HG03060 (cell line): Measurements from ENCODE around the gene CDH16.

Experiments
- ATAC-seq: cut with Tn5 transposase; IDR thresholded peaks from one replicate; pipeline ENCODE4 v1.9.1; 2021; ENCODE audit warnings: low read depth, moderate number of reproducible peaks; ENCODE audit not compliant: unreplicated experiment

The CDH16 gene

DNA sequence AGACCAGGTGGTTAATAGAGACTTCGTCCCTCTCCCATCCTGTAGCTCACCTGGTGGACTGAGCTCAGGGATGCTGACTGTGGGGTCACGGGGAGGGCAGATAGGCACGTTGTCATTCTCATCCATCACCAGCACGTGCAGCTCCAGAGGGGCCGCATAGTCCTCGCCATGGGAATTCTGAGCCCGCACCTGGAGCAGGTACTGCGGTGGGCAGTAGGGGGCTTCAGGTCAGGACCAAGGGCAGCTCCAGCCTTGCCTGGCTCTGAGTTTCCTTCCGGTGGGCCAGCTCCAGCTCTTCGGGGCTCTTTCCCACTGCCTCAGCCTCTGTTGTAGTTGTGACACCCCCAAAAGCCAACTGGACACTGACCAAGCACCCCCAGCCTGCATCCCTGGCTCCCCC is 5.6 kb downstream of the CDH16 start:
- ATAC-seq: no peak

DNA sequence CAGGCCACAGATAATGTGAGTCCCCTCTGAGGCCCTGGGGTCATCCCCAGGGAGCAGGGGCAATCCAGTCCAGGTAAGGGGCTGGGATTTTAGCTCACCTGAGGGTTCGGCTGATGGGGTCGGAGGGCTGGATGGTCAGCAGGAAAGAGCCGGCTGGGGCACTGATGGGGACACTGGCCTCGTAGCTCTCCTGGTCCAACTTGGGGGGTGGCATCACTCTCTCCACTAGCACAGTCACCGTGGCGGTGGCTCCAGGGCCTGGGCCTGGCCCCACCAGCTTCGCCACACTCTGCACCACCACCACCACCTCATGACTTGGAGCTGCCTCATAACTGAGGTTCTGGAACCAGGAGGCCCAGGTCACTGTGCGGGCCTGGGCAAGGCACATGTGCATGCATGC is 6.9 kb downstream of the CDH16 start:
- ATAC-seq: no peak

GRCh38 chr16:66911112-66911511 is 7.6 kb downstream of the CDH16 start:
- no peak for ATAC-seq

DNA sequence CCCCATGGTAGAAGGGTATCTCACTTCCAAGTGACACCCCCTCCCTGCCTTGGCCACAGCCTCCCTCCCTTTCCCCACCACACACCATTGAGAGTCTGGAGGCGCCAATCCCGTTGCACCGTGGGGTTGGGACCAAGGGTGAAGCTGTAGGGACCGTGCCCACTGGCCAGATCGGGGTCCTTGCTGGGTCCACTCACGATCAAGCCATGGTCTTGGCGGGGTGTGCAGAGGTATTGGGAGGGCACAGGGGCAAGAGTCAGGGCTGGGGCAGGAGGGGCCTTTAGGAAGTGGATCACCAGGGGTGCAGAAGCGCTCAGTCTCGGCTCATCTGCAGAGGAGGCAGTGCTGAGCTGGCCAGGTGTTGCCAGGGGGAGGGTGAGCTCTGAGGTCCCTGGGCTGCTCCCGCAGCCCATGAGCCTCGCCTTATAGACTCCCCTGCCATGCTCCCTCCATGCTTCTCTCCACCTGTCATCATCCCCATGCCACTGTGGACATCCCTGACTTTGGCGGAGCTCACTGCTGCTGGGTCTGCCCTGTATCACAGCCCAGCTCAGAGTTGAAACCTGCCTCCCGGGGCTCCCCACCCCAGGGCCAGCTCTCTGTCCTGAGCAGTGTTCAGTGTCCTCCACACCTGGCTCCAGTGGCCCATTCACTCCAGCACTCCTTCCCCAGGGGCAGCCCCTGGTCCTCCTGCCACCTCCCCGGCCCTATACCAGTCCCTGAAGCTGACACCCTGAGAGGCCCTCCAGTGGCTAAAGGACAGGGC is 8.3 kb downstream of the CDH16 start:
- ATAC-seq: no peak

DNA sequence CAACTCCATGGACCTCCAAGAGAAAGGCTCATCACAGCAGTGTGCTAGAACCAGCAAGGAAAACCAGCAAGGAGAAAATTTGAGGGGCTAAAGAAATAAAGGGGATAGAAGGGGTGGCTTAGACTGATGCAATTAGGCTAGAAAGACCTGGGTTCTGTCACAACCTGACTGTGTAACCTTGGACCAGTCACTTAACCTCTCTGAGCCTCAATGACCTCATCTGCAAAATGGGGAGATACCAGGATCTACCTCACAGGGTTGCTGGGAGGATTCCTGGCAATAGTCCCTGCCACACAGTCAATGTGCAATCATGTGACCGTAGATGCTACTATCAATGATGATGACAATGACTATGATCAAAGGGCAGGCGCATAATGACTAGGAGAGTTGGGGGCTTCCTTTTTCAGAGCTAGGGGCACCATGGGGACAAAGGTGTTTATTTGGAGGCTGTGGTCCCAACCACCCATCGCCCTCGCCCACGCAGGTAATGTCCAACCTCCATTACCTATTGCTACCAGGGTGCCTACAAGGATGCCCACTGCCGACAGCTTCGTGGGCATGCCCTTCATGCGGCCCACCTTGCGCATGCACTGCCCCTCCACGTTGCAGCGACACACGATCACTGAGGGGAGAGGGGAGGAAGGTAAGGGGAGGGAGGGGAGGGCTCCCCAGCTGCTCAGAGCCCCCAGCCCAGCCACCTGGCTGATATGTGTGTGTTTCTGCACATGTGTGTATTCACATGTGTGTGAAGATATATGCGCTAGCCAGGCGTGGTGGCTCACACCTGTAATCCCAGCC is 9.7 kb downstream of the CDH16 start:
- no peak for ATAC-seq

- ATAC-seq: no peak
Measured at GRCh38 chr16:66908116-66908515, 10.6 kb downstream of the CDH16 start.

- ATAC-seq: no peak
Measured at GRCh38 chr16:66906916-66907836, 11.5 kb downstream of the CDH16 start.

GRCh38 chr16:66905633-66906539 is 12.8 kb downstream of the CDH16 start:
- ATAC-seq: no peak

- ATAC-seq: no peak
Measured at GRCh38 chr16:66904846-66905632, 13.6 kb downstream of the CDH16 start.

DNA sequence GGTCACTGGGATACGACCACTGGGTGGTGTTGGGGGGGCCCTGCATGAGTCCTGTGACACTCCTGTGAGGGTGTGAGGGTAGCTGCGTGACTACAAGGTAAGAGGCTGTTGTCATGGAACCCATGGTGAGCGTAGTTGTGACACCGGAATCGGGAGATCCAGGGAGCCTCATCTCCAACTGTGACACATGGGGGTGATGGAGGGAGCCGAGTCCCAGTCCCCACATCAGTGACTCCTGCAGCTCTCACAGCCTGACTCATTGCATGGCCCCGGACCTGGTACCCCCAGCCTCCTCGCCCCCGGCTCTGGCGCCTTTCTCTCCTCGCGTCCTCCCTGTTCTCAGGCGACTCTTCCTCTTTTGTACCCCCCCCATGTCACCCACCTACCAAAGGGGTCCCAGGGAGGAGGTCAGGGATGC is 14.2 kb downstream of the CDH16 start:
- no peak for ATAC-seq

DNA sequence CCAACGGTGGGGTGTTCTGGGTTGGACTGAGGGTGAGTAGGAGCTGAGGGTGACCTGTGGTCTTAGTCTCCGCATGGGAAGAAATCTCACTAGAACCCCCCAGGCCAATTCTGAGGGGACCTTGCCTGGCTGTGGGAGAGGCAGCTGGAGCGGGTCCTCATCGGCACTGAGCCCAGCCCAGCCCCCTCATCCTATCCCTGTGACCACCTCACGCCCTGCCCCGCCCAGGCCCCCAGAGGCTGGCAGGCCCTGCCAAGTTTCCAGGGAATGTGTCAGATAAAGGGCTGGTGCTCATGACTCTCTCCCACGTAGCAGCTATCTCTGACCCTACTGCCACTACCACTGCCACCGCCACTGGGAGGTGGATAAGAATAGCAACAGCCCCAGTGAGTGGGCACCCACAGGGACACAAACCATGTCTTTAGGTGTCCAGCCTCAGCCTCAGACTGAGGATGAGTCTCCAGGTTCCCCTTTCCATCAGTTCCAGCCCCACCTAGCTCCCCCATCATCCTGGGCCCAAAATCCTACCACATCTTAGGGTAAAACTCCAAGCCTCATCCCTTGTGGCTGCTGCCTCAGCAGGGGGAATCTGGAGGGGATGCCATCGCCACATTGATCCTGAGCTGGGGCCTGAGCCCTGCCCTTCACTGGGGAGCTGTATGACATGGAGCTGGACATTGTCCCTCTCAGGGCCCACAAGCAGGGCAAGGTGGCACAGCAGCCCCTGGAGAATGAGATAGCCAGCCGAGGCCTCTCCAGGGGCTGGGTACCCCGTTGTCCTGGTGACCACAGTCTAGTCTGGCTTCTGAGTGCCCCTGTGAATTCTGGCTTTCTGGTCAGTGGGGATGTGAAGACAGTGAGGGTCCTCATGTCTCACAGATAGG is 14.9 kb downstream of the CDH16 start:
- no peak for ATAC-seq

- no peak for ATAC-seq
Measured at GRCh38 chr16:66902648-66903543, 15.8 kb downstream of the CDH16 start.

DNA sequence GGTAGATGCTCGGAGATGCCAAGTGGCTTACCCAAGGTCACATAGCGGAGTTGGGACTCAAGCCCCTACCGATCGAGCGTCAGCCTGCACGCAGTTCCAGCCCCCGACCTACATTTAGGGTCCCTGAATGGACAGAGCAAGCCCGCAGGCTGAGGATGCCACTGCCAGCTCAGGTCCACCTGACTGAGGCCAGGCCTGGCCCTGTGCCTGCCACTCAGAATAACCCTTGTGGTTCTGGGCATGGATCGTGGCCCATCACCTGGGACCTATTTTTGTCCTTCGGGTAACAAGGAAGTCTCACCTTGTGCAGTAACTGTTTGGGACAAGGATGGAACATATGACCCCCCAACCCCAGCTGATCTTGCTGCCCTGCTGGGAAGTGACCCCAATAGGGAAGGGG is 17.1 kb downstream of the CDH16 start:
- ATAC-seq: no peak

DNA sequence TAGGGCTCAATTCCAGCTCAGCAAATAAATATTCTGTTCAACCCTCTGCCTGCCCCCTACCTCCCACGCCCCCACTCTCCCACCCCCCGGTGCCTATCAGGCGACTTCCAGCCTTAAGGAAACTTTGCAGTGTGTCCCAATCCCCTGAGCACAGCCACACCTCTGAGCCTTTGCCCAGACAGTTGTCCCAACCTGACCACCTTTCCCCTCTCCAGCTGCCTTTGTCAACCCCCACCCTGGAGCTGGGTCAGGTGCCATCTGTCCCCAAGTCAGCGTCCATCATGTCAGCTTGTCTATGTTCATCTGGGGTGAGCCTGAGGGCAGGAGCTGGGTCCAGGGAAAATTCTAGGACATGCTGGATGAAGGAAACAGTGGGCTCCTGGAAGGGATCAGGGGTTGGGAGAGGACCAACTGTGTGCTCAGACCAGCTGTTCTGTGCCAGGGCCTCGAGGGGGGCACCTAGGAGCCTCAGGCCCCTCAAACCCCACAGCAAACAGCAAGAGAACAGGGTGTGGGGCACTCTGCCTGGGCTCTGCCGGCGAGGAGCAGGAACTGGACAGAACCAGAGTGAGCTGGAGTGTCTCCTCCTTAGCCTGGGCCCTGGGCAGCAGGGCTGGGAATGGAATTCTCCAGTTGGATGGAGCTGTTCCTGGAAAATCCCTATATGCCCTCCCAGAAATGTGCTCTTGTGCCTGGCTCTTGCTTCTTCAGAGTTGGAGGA is 17.8 kb downstream of the CDH16 start:
- no peak for ATAC-seq

DNA sequence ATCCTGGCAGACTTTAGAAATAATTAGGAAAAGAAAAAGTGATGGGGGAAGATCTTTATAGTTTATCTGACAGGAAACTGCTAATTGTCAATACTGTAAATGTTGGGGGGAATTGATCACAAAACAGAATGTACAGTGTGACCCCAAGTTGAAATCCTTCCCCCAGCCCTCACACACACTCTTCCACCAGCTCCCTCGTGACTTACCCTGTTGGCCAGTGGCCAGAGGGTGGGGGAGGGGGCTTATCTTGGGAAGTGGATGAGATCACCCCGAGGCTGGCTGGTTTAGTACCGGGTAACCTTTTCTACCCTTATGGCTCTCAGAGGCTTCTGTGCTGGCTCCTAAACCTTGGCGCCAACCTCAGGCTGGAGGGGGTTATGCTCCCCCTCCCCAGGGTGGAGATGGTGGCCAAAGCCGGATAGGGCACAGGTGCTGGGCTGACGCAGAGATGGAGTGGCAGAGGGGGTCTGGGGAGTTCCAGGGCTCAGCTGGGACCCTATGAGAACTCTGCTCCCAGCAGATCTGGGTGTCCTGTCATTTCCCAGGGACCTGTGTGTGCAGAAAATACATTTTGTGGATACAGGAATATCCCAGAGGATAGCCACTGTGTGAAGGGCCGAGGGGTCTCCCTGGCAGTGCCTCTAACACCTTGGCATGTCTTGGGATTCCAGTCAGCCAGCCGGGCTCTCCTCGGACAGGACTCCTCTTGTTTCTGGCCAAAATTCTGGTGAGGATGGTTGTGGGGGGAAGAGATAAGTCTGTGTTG is 18.6 kb downstream of the CDH16 start:
- ATAC-seq: no peak
